Kidney tubule cell (primary cell): ENCODE measurements around the gene ZCWPW1.
"Not testable (repeated sequence)": the region's sequence is repeated elsewhere in the genome, so short reads cannot be mapped to it uniquely, and the experiment has no call there.

ENCODE experiments used
- DNase-seq: peaks from one replicate; pipeline ENCODE4 v3.0.0-alpha.2; 2018; ENCODE audit warnings: low spot score

The ZCWPW1 gene

DNA sequence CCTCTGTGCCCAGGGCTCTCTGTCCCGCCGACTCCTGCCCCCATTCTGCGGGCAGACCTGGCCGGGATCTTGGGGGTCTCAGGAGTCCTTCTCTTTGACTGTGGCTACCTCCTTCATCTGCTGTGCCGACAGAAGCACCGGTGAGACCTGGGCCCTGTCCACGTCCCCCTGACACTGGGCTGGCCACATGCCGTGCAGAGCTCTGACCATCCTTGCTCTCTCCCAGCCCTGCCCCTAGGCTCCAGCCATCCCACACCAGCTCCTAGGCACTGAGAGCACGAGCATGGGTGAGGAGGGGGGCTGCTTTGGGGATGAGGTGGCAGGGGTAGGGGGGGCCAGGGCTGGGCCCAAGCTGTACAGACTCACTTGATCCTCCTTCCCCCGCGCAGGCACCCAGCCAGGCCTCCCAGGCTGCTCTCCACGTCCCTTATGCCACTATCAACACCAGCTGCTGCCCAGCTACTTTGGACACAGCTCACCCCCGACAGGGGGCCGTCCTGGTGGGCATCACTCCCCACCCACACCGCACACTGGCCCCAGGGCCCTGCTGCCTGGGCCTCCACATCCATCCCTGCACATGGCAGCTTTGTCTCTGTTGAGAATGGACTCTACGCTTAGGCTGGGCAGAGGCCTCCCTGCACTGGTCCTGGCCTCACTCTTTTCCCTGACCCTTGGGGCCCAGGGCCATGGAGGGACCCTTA, 75.4 kb downstream of the ZCWPW1 start:
- DNase-seq = no peak

DNA sequence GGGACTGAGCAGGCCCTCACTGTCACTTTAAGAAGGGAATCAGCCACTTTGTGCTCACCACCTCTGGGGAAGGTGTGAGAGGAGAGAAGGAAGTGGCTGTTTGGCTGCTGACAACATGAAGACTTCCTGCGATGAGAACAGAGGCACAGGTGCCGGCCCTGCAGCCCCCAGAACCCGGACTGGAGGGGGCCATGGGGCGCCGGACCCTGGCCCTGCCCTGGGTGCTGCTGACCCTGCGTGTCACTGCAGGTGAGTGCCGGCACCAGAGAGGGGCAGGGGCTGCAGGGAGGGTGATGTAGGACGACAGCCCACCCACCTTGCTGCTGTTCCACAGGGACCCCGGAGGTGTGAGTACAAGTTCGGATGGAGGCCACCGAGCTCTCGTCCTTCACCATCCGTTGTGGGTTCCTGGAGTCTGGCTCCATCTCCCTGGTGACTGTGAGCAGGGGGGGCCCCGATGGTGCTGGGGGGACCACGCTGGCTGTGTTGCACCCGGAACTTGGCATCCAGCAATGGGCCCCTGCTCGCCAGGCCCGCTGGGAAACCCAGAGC, 76.2 kb downstream of the ZCWPW1 start:
- not testable (repeated sequence) for DNase-seq

DNA sequence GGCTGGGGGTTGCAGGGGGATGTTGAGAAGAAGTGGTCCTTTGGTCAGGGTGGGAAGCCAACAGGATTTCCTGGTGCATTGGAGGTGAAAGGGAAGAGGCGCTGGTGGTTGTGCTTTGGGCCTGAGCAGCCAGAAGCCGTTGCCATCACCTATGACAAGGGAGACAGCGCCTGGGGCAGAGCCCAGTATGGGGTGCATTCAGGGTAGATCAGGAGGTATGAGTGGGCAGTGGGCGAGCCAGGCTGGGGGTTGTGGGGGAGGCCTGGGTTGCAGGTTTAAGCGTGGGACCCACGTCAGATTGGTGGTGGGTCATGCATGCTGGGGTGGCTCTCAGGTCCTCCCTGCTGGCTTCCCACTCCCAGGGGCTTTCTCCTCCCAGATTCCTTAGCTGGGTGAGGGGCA, 76.8 kb downstream of the ZCWPW1 start:
- DNase-seq = no peak
